NCI-H2227 treated with DMSO at 0.1 percent for 48 hours (cell line): ENCODE results near the gene DBNL.

Experiments used
- DNase-seq: peaks from one replicate; lab custom pipeline; 2025; lab: John Stamatoyannopoulos, UW

Gene DBNL

GRCh38 chr7:44078521-44078920, 34.0 kb downstream of the DBNL start:
- no peak for DNase-seq

- DNase-seq: no peak
Measured at GRCh38 chr7:44079331-44080021, 35.0 kb downstream of the DBNL start.

GRCh38 chr7:44080118-44080517, 35.6 kb downstream of the DBNL start:
- DNase-seq: no peak

GRCh38 chr7:44080686-44081265, 36.3 kb downstream of the DBNL start:
- DNase-seq: no peak

- DNase-seq: no peak
Measured at GRCh38 chr7:44081266-44081748, 36.8 kb downstream of the DBNL start.

GRCh38 chr7:44082541-44083207, 38.2 kb downstream of the DBNL start:
- DNase-seq: peak; percentile 94

- no peak for DNase-seq
Measured at GRCh38 chr7:44083796-44084195, 39.3 kb downstream of the DBNL start.

- DNase-seq: no peak
Measured at GRCh38 chr7:44084701-44085100, 40.2 kb downstream of the DBNL start.

GRCh38 chr7:44085546-44085945, 41.0 kb downstream of the DBNL start:
- DNase-seq: no peak

- no peak for DNase-seq
Measured at GRCh38 chr7:44086627-44087026, 42.1 kb downstream of the DBNL start.

GRCh38 chr7:44087911-44088838, 43.7 kb downstream of the DBNL start:
- no peak for DNase-seq

- no peak for DNase-seq
Measured at GRCh38 chr7:44093102-44093641, 48.7 kb downstream of the DBNL start.

GRCh38 chr7:44094365-44094764, 49.9 kb downstream of the DBNL start:
- no peak for DNase-seq

- no peak for DNase-seq
Measured at GRCh38 chr7:44094883-44095592, 50.5 kb downstream of the DBNL start.

GRCh38 chr7:44095781-44096180, 51.3 kb downstream of the DBNL start:
- DNase-seq: no peak

- no peak for DNase-seq
Measured at GRCh38 chr7:44096326-44096881, 51.9 kb downstream of the DBNL start.

GRCh38 chr7:44097064-44097932, 52.8 kb downstream of the DBNL start:
- no peak for DNase-seq

GRCh38 chr7:44098092-44099068, 53.9 kb downstream of the DBNL start:
- no peak for DNase-seq

GRCh38 chr7:44099669-44100068, 55.2 kb downstream of the DBNL start:
- peak; percentile 33 for DNase-seq
